K562 (cell line): ENCODE measurements around the gene VPS33A. TPM values are rescaled to one million over a fixed set of nuclear protein-coding genes. Genes with fewer than 3 reads are reported as not detected.

ENCODE experiments used
- CREB3L1 ChIP-seq: fragments of 450-650 bp; IDR thresholded peaks from 2 replicates; pipeline ENCODE4 v1.6.1; 2014; ENCODE audit warnings: low read depth, mild to moderate bottlenecking, moderate library complexity, borderline replicate concordance
- ESRRB ChIP-seq: fragments of 250-450 bp; sonication (Bioruptor Pico); IDR thresholded peaks from 2 replicates; pipeline ENCODE4 v1.5.0; 2020; ENCODE audit warnings: mild to moderate bottlenecking, moderate library complexity, borderline replicate concordance
- ETS2 ChIP-seq: IDR thresholded peaks from 2 replicates; pipeline ENCODE4 v1.6.1; 2016; ENCODE audit warnings: borderline replicate concordance, missing genetic modification characterization, mild to moderate bottlenecking, moderate library complexity, missing compliant biosample characterization; ENCODE audit not compliant: poor library complexity, severe bottlenecking
- FOXK1 ChIP-seq: sonication (generic); formaldehyde crosslinking; IDR thresholded peaks from 2 replicates; pipeline ENCODE4 v1.8.0; 2022; ENCODE audit warnings: missing genetic modification reagents, mild to moderate bottlenecking, borderline replicate concordance
- GABPB2 ChIP-seq: fragments of 250-450 bp; sonication (Bioruptor Pico); conservative IDR thresholded peaks from 2 replicates; pipeline ENCODE4 v1.5.1; 2021; ENCODE audit warnings: mild to moderate bottlenecking
- HNRNPLL ChIP-seq: fragments of 200-400 bp; formaldehyde crosslinking; IDR thresholded peaks from 2 replicates; pipeline ENCODE4 v1.6.1; 2017; ENCODE audit warnings: low read length, low read depth, mild to moderate bottlenecking; ENCODE audit not compliant: poor library complexity, severe bottlenecking
- HOMEZ ChIP-seq: fragments of 250-450 bp; sonication (Bioruptor Pico); IDR thresholded peaks from 2 replicates; pipeline ENCODE4 v1.4.0; 2020; ENCODE audit warnings: mild to moderate bottlenecking, moderate library complexity
- HSF4 ChIP-seq: fragments of 250-450 bp; sonication (Bioruptor Pico); IDR thresholded peaks from 2 replicates; pipeline ENCODE4 v2.1.2; 2022; ENCODE audit warnings: mild to moderate bottlenecking, moderate library complexity, borderline replicate concordance
- IFI16 ChIP-seq: fragments of 250-450 bp; sonication (Bioruptor Pico); IDR thresholded peaks from 2 replicates; pipeline ENCODE4 v2.1.2; 2022; ENCODE audit warnings: mild to moderate bottlenecking, inconsistent platforms
- JUN ChIP-seq, 2 experiments: sonication (generic) in 1 of 2; formaldehyde crosslinking in 1 of 2; IDR thresholded peaks; 2 replicates each; pipeline versions ENCODE4 v1.6.1 to v1.8.0; 2012 to 2022; ENCODE audit warnings: borderline replicate concordance in 2 of 2, mild to moderate bottlenecking in 2 of 2, improper control_type of control experiment in 1 of 2, low read depth in 1 of 2, low read length in 1 of 2, missing genetic modification reagents in 1 of 2
- LCOR ChIP-seq: sonication (generic); formaldehyde crosslinking; IDR thresholded peaks from 2 replicates; pipeline ENCODE4 v1.8.0; 2022; ENCODE audit warnings: mild to moderate bottlenecking, missing genetic modification reagents
- PBX2 ChIP-seq, 2 experiments: IDR thresholded peaks in 1 of 2; conservative IDR thresholded peaks in 1 of 2; 2 replicates each; pipeline ENCODE4 v1.6.1; 2016; ENCODE audit warnings: low read depth in 2 of 2, mild to moderate bottlenecking in 1 of 2, missing compliant biosample characterization in 1 of 2, missing genetic modification characterization in 1 of 2, moderate library complexity in 1 of 2
- RBM25 ChIP-seq: fragments of 200-400 bp; formaldehyde crosslinking; IDR thresholded peaks from 2 replicates; pipeline ENCODE4 v1.6.1; 2018; ENCODE audit warnings: low read length, low read depth, moderate library complexity; ENCODE audit not compliant: severe bottlenecking
- RCOR1 ChIP-seq, 2 experiments: IDR thresholded peaks; 2 replicates each; pipeline ENCODE4 v1.6.1; 2012; ENCODE audit warnings: low read depth in 2 of 2, low read length in 2 of 2, borderline replicate concordance in 1 of 2, improper control_type of control experiment in 1 of 2
- SAFB ChIP-seq: fragments of 200-400 bp; formaldehyde crosslinking; IDR thresholded peaks from 2 replicates; pipeline ENCODE4 v1.6.1; 2017; ENCODE audit warnings: low read depth, low read length, borderline replicate concordance
- TFE3 ChIP-seq: fragments of 450-650 bp; formaldehyde crosslinking; IDR thresholded peaks from 2 replicates; pipeline ENCODE4 v1.4.0; 2020; ENCODE audit warnings: mild to moderate bottlenecking, mixed read lengths
- ZFP30 ChIP-seq: fragments of 250-450 bp; sonication (Bioruptor Pico); IDR thresholded peaks from 2 replicates; pipeline ENCODE4 v1.8.0; 2022; ENCODE audit warnings: moderate library complexity, mild to moderate bottlenecking, inconsistent platforms, borderline replicate concordance
- ZNF133 ChIP-seq: fragments of 250-450 bp; sonication (Bioruptor Pico); IDR thresholded peaks from 2 replicates; pipeline ENCODE4 v1.4.0; 2020; ENCODE audit warnings: mild to moderate bottlenecking
- ZNF134 ChIP-seq: fragments of 250-450 bp; sonication (Bioruptor Pico); conservative IDR thresholded peaks from 2 replicates; pipeline ENCODE4 v1.4.0; 2020
- polyA plus RNA-seq, 8 experiments: library from polyadenylated mRNA; depleted of rRNA in 4 of 8; stranded (reverse) in 5 of 8; unstranded in 3 of 8; fragments of >200 nt; fragmentation: Nextera tagmentation in 2 of 8; fragmentation: Illumina TruSeq in 1 of 8; extraction: Ambion mirVana in 2 of 8; extraction: Trizol in 1 of 8; gene quantifications; 2 replicates each; pipeline versions ENCODE4 v1.2.1 to v1.2.3, GENCODE V29; 2011 to 2014; ENCODE audit warnings: inconsistent platforms in 1 of 8, missing spikeins in 1 of 8
- total RNA-seq, 7 experiments: library from RNA; depleted of rRNA in 6 of 7; stranded (reverse); fragments of >200 nt in 6 of 7; fragmentation: Illumina TruSeq in 2 of 7; extraction: Trizol in 2 of 7; gene quantifications; 2 replicates each; pipeline versions ENCODE4 v1.2.1 to v1.2.3, GENCODE V29; 2011 to 2021; ENCODE audit warnings: low replicate concordance in 1 of 7

Gene VPS33A
- total and polyA plus RNA-seq, 9 of the 15 experiments (the other 6 are each of a cell fraction or from before 2014, with no cell fraction given): 10.6 to 34.3 (median 25.3) TPM

GRCh38 chr12:122265886-122266229 lies 436 bp downstream of the VPS33A start (continued):
- TF ChIP-seq FOXK1 (0 out of 2 replicates have a peak, but pooled peaks have one; percentile 2), JUN (IDR thresholded peaks at IDR 0.05; ENCODE audit: borderline replicate concordance, low read depth, low read length) (no peak), JUN (CRISPR knock-in tag; IDR thresholded peaks at IDR 0.05; ENCODE audit: borderline replicate concordance) (peak; percentile 73; the same call in 1 of the 2 replicates), ESRRB (CRISPR knock-in tag) (no peak), RBM25 (no peak), ETS2 (tag) (no peak), HNRNPLL (no peak), ZFP30 (no peak), ZNF134 (CRISPR knock-in tag) (0 out of 2 replicates have a peak, but pooled peaks have one; percentile 42), IFI16 (CRISPR knock-in tag) (no peak), TFE3 (no peak), RCOR1 (IDR thresholded peaks at IDR 0.05; ENCODE audit: borderline replicate concordance in 1 of 2, low read depth in 2 of 2, low read length in 2 of 2) (no peak), HSF4 (no peak), HOMEZ (no peak), LCOR (CRISPR knock-in tag) (peak; percentile 71; the same call in 1 of the 2 replicates), SAFB (no peak), ZNF133 (0 out of 2 replicates have a peak, but pooled peaks have one; percentile 32), CREB3L1 (no peak), PBX2 (CRISPR knock-in tag; IDR thresholded peaks at IDR 0.05; ENCODE audit: low read depth) (no peak), PBX2 (tag; conservative IDR thresholded peaks at IDR 0.05; ENCODE audit: low read depth) (no peak), GABPB2 (CRISPR knock-in tag) (no peak)
